HEK293 (cell line): ENCODE results near the gene PPFIA3.
A peak's percentile ranks its signal among the peaks of the same experiment; 100 is the strongest.

Source experiments
- HOXD13 ChIP-seq: sonication (generic); formaldehyde crosslinking; IDR thresholded peaks from 2 replicates; pipeline ENCODE4 v1.8.0; 2022; ENCODE audit warnings: missing genetic modification reagents, borderline replicate concordance
- KLF16 ChIP-seq: fragments of 450-650 bp; formaldehyde crosslinking; IDR thresholded peaks from 2 replicates; pipeline ENCODE4 v1.5.1; 2017; ENCODE audit warnings: missing biosample characterization, missing genetic modification characterization
- MEIS1 ChIP-seq: sonication (generic); formaldehyde crosslinking; IDR thresholded peaks from 2 replicates; pipeline ENCODE4 v1.8.1; 2022; ENCODE audit warnings: missing genetic modification reagents, mild to moderate bottlenecking, borderline replicate concordance
- MYNN ChIP-seq: fragments of 450-650 bp; formaldehyde crosslinking; IDR thresholded peaks from 2 replicates; pipeline ENCODE4 v1.5.1; 2016; ENCODE audit warnings: missing biosample characterization, missing genetic modification characterization, borderline replicate concordance
- ZBTB7A ChIP-seq: fragments of 450-650 bp; formaldehyde crosslinking; IDR thresholded peaks from 2 replicates; pipeline ENCODE4 v1.5.1; 2016; ENCODE audit warnings: low read depth, missing biosample characterization, missing genetic modification characterization
- ZBTB8A ChIP-seq: fragments of 450-650 bp; formaldehyde crosslinking; IDR thresholded peaks from 2 replicates; pipeline ENCODE4 v1.5.1; 2016; ENCODE audit warnings: missing biosample characterization, missing genetic modification characterization
- ZFP3 ChIP-seq: fragments of 450-650 bp; formaldehyde crosslinking; IDR thresholded peaks from 2 replicates; pipeline ENCODE4 v1.5.1; 2016; ENCODE audit warnings: low read depth, missing biosample characterization, missing genetic modification characterization
- ZNF112 ChIP-seq: fragments of 450-650 bp; formaldehyde crosslinking; IDR thresholded peaks from 2 replicates; pipeline ENCODE4 v1.5.0; 2017; ENCODE audit warnings: missing biosample characterization, missing genetic modification characterization
- ZNF169 ChIP-seq: fragments of 450-650 bp; formaldehyde crosslinking; IDR thresholded peaks from 2 replicates; pipeline ENCODE4 v1.5.1; 2016; ENCODE audit warnings: missing biosample characterization, missing genetic modification characterization
- ZNF184 ChIP-seq: fragments of 450-650 bp; IDR thresholded peaks from 2 replicates; pipeline ENCODE4 v1.5.1; 2018; ENCODE audit warnings: missing biosample characterization, mild to moderate bottlenecking, missing genetic modification characterization
- ZNF19 ChIP-seq: fragments of 450-650 bp; formaldehyde crosslinking; IDR thresholded peaks from 2 replicates; pipeline ENCODE4; 2016; ENCODE audit warnings: missing biosample characterization, missing genetic modification characterization, low read depth
- ZNF214 ChIP-seq: fragments of 450-650 bp; formaldehyde crosslinking; IDR thresholded peaks from 2 replicates; pipeline ENCODE4 v1.5.1; 2017; ENCODE audit warnings: missing biosample characterization, mild to moderate bottlenecking, missing genetic modification characterization, borderline replicate concordance
- ZNF311 ChIP-seq: fragments of 450-650 bp; formaldehyde crosslinking; IDR thresholded peaks from 2 replicates; pipeline ENCODE4 v1.5.1; 2017; ENCODE audit warnings: missing biosample characterization, missing genetic modification characterization, borderline replicate concordance
- ZNF514 ChIP-seq: fragments of 450-650 bp; formaldehyde crosslinking; IDR thresholded peaks from 2 replicates; pipeline ENCODE4 v1.5.1; 2016; ENCODE audit warnings: missing biosample characterization, missing genetic modification characterization
- ZNF529 ChIP-seq: fragments of 450-650 bp; formaldehyde crosslinking; IDR thresholded peaks from 2 replicates; pipeline ENCODE4 v1.5.1; 2017; ENCODE audit warnings: missing genetic modification characterization, missing biosample characterization; ENCODE audit not compliant: insufficient replicate concordance
- ZNF548 ChIP-seq: fragments of 450-650 bp; formaldehyde crosslinking; IDR thresholded peaks from 2 replicates; pipeline ENCODE4 v1.5.1; 2016; ENCODE audit warnings: missing biosample characterization, missing genetic modification characterization
- ZNF555 ChIP-seq: fragments of 450-650 bp; formaldehyde crosslinking; conservative IDR thresholded peaks from 2 replicates; pipeline ENCODE4 v1.5.1; 2017; ENCODE audit warnings: missing biosample characterization, mild to moderate bottlenecking, missing genetic modification characterization, inconsistent platforms
- ZNF561 ChIP-seq: fragments of 450-650 bp; IDR thresholded peaks from 2 replicates; pipeline ENCODE4 v1.5.1; 2018; ENCODE audit warnings: missing biosample characterization, missing genetic modification characterization, borderline replicate concordance
- ZNF596 ChIP-seq: fragments of 450-650 bp; IDR thresholded peaks from 2 replicates; pipeline ENCODE4 v1.5.0; 2018; ENCODE audit warnings: missing biosample characterization, mild to moderate bottlenecking, missing genetic modification characterization, moderate library complexity
- ZNF660 ChIP-seq: fragments of 450-650 bp; IDR thresholded peaks from 2 replicates; pipeline ENCODE4 v1.5.1; 2018; ENCODE audit warnings: missing biosample characterization, mild to moderate bottlenecking, missing genetic modification characterization
- ZNF76 ChIP-seq: fragments of 450-650 bp; formaldehyde crosslinking; IDR thresholded peaks from 2 replicates; pipeline ENCODE4; 2016; ENCODE audit warnings: low read depth, missing biosample characterization, missing genetic modification characterization, borderline replicate concordance
- ZSCAN30 ChIP-seq: fragments of 450-650 bp; IDR thresholded peaks from 2 replicates; pipeline ENCODE4 v1.5.1; 2018; ENCODE audit warnings: missing biosample characterization, mild to moderate bottlenecking, missing genetic modification characterization, moderate library complexity
- TF ChIP-seq, protein P1 (sequence below): fragments of 450-650 bp; formaldehyde crosslinking; IDR thresholded peaks from 2 replicates; pipeline ENCODE4 v1.5.1; 2016; ENCODE audit warnings: missing biosample characterization, missing genetic modification characterization
- TF ChIP-seq, protein P2 (sequence below): fragments of 450-650 bp; formaldehyde crosslinking; IDR thresholded peaks from 2 replicates; pipeline ENCODE4 v1.5.1; 2017; ENCODE audit warnings: missing biosample characterization, mild to moderate bottlenecking, missing genetic modification characterization, moderate library complexity
- TF ChIP-seq, protein P3 (sequence below): fragments of 450-650 bp; formaldehyde crosslinking; IDR thresholded peaks from 2 replicates; pipeline ENCODE4 v1.5.1; 2016; ENCODE audit warnings: missing biosample characterization, missing genetic modification characterization
- TF ChIP-seq, protein P4 (sequence below): fragments of 450-650 bp; formaldehyde crosslinking; IDR thresholded peaks from 2 replicates; pipeline ENCODE4 v1.5.1; 2017; ENCODE audit warnings: missing biosample characterization, missing genetic modification characterization
- TF ChIP-seq, protein P5 (sequence below): fragments of 450-650 bp; formaldehyde crosslinking; IDR thresholded peaks from 2 replicates; pipeline ENCODE4 v1.5.1; 2016; ENCODE audit warnings: missing biosample characterization, missing genetic modification characterization
- TF ChIP-seq, protein P6 (sequence below): fragments of 450-650 bp; formaldehyde crosslinking; IDR thresholded peaks from 2 replicates; pipeline ENCODE4 v1.5.1; 2016; ENCODE audit warnings: missing biosample characterization, missing genetic modification characterization

Gene PPFIA3

DNA sequence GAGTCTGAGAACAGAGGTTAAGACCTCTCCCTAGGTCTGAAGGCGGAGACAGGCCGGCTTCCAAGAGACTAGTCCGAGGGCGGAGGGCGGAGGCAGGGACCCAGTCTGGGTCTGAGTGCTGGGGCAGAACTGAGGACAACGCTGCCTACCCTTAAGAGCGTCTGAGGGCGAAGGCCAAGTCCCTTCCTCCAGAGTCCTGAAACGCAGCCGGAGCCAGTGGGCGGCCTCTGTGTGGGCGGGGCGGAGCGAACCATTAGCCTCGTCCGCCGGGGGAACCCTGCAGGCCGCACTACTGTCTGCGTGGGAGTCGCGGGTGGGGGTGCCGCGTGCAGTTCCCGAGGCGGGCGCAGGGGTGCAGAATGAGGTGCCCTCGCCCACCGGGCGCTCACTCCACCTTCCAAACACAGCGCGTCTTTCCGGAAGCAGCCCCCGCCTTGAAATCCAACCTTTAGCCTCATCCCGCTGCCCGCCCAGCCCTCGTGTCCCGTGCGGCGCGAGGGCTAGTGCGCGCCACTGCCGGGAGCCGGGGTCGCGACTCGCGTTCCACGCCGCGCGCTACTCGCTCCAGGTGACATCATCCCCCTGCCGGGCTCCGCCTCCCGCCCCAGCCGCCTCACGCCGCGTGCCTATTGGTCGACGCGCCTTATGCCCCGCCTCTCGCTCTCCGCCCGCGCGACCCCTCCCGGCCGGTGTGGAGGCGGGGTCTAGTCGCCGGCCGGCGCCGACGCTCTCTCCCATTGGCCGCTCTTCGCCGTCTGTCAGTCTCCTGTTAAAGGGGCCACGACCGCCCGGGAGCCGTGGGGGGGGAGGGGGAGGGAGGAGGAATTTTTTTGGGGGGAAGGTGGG is 556 bp upstream of the PPFIA3 start, which contains the start of gene C19orf73 (continued):
- TF ChIP-seq ZNF529 (tag by site-specific recombination) (no peak), ZNF112 (tag by site-specific recombination) (no peak), MYNN (tag by site-specific recombination) (no peak), ZNF169 (tag by site-specific recombination) (peak; percentile 89; the same call in 1 of the 2 replicates), ZBTB8A (tag by site-specific recombination) (peak; percentile 85), HOXD13 (CRISPR knock-in tag) (no peak), ZNF548 (tag by site-specific recombination) (no peak), ZBTB7A (tag by site-specific recombination) (peak; percentile 97), ZNF214 (tag by site-specific recombination) (no peak), ZNF76 (tag by site-specific recombination) (peak; percentile 73; the same call in 1 of the 2 replicates), ZNF184 (tag by site-specific recombination) (no peak), ZNF311 (tag by site-specific recombination) (no peak), ZNF19 (tag by site-specific recombination) (no peak), ZNF514 (tag by site-specific recombination) (no peak), ZNF561 (tag by site-specific recombination) (peak; percentile 76; the same call in 1 of the 2 replicates), KLF16 (tag by site-specific recombination) (peak; percentile 99), ZFP3 (tag by site-specific recombination) (no peak), ZSCAN30 (tag by site-specific recombination) (peak; percentile 67), ZNF596 (tag by site-specific recombination) (no peak), ZNF555 (tag by site-specific recombination) (no peak), ZNF660 (peak; percentile 78), MEIS1 (CRISPR knock-in tag) (no peak)
- TF ChIP-seq, protein P1, sequence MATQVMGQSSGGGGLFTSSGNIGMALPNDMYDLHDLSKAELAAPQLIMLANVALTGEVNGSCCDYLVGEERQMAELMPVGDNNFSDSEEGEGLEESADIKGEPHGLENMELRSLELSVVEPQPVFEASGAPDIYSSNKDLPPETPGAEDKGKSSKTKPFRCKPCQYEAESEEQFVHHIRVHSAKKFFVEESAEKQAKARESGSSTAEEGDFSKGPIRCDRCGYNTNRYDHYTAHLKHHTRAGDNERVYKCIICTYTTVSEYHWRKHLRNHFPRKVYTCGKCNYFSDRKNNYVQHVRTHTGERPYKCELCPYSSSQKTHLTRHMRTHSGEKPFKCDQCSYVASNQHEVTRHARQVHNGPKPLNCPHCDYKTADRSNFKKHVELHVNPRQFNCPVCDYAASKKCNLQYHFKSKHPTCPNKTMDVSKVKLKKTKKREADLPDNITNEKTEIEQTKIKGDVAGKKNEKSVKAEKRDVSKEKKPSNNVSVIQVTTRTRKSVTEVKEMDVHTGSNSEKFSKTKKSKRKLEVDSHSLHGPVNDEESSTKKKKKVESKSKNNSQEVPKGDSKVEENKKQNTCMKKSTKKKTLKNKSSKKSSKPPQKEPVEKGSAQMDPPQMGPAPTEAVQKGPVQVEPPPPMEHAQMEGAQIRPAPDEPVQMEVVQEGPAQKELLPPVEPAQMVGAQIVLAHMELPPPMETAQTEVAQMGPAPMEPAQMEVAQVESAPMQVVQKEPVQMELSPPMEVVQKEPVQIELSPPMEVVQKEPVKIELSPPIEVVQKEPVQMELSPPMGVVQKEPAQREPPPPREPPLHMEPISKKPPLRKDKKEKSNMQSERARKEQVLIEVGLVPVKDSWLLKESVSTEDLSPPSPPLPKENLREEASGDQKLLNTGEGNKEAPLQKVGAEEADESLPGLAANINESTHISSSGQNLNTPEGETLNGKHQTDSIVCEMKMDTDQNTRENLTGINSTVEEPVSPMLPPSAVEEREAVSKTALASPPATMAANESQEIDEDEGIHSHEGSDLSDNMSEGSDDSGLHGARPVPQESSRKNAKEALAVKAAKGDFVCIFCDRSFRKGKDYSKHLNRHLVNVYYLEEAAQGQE (tag by site-specific recombination) = peak; percentile 55
- TF ChIP-seq, protein P2, sequence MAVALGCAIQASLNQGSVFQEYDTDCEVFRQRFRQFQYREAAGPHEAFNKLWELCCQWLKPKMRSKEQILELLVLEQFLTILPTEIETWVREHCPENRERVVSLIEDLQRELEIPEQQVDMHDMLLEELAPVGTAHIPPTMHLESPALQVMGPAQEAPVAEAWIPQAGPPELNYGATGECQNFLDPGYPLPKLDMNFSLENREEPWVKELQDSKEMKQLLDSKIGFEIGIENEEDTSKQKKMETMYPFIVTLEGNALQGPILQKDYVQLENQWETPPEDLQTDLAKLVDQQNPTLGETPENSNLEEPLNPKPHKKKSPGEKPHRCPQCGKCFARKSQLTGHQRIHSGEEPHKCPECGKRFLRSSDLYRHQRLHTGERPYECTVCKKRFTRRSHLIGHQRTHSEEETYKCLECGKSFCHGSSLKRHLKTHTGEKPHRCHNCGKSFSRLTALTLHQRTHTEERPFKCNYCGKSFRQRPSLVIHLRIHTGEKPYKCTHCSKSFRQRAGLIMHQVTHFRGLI = peak; percentile 67
- TF ChIP-seq, protein P3, sequence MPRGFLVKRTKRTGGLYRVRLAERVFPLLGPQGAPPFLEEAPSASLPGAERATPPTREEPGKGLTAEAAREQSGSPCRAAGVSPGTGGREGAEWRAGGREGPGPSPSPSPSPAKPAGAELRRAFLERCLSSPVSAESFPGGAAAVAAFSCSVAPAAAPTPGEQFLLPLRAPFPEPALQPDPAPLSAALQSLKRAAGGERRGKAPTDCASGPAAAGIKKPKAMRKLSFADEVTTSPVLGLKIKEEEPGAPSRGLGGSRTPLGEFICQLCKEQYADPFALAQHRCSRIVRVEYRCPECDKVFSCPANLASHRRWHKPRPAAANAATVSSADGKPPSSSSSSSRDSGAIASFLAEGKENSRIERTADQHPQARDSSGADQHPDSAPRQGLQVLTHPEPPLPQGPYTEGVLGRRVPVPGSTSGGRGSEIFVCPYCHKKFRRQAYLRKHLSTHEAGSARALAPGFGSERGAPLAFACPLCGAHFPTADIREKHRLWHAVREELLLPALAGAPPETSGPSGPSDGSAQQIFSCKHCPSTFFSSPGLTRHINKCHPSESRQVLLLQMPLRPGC (tag by site-specific recombination) = no peak; the same call in 1 of the 2 replicates
- TF ChIP-seq, protein P4, sequence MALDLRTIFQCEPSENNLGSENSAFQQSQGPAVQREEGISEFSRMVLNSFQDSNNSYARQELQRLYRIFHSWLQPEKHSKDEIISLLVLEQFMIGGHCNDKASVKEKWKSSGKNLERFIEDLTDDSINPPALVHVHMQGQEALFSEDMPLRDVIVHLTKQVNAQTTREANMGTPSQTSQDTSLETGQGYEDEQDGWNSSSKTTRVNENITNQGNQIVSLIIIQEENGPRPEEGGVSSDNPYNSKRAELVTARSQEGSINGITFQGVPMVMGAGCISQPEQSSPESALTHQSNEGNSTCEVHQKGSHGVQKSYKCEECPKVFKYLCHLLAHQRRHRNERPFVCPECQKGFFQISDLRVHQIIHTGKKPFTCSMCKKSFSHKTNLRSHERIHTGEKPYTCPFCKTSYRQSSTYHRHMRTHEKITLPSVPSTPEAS (tag by site-specific recombination) = peak; percentile 46; the same call in 1 of the 2 replicates
- TF ChIP-seq, protein P5, sequence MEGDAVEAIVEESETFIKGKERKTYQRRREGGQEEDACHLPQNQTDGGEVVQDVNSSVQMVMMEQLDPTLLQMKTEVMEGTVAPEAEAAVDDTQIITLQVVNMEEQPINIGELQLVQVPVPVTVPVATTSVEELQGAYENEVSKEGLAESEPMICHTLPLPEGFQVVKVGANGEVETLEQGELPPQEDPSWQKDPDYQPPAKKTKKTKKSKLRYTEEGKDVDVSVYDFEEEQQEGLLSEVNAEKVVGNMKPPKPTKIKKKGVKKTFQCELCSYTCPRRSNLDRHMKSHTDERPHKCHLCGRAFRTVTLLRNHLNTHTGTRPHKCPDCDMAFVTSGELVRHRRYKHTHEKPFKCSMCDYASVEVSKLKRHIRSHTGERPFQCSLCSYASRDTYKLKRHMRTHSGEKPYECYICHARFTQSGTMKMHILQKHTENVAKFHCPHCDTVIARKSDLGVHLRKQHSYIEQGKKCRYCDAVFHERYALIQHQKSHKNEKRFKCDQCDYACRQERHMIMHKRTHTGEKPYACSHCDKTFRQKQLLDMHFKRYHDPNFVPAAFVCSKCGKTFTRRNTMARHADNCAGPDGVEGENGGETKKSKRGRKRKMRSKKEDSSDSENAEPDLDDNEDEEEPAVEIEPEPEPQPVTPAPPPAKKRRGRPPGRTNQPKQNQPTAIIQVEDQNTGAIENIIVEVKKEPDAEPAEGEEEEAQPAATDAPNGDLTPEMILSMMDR (tag by site-specific recombination) = peak; percentile 91
- TF ChIP-seq, protein P6, sequence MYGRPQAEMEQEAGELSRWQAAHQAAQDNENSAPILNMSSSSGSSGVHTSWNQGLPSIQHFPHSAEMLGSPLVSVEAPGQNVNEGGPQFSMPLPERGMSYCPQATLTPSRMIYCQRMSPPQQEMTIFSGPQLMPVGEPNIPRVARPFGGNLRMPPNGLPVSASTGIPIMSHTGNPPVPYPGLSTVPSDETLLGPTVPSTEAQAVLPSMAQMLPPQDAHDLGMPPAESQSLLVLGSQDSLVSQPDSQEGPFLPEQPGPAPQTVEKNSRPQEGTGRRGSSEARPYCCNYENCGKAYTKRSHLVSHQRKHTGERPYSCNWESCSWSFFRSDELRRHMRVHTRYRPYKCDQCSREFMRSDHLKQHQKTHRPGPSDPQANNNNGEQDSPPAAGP (tag by site-specific recombination) = peak; percentile 88
